ENCODE results near the gene SETD4.
A peak's percentile ranks its signal among the peaks of the same experiment; 100 is the strongest.

The SETD4 gene

DNA sequence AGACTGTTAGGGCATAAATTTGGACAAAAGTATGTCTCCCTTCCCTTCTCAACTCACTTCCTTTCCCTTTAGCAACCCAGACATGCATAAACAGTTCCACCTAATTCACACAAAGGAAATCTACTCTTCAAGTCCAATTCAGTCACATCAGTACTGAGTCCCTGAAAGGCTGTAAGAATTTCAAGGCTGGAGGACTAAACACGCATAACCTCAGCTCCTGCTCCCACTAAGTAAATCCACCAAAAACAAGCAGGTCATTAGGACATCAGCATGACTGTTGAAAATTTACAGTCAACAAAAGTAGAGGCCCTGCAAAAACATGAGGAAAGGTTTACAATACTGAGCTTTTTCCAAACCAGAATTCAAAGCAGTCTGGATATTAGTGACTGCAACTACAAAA lies 18.4 kb downstream of the SETD4 start:
- no peak for DNase-seq

DNA sequence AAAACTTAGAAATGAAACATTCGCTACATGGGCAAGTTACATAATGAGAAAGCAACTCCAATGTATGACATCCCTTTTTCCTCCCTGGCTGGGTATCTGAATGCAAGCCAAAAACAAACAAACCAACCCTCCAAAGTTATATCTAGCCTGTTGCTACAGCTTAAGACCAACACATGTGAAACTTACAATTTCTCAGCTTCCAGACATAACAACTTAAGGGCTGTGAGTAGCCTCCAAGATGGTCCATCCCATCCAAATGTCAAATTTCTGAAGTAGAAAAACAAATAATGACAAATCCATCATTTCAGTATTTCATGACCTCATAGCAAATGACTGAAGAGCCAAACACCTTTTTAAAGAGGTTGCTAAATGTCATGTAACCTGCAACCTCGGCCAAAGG lies 19.9 kb downstream of the SETD4 start:
- no peak for DNase-seq

DNA sequence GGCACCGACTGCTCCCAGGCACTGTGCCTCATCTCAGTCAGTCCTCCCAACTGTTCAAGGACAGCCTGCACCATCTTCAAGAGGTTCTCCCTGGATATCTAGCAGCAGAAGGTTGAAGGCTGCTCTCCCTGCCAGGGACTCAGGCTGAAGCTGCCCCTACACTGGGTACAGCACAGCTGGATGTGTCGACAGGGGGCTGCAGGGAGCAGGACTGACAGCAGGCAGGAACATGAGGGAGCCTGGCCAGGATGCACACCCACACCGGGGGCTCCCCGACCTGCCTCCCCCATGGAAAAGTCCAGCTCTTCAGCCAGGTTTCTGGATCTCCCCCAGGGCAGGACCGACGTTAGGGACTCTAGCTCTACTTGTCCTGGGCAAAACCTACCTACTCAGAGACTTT lies 20.5 kb downstream of the SETD4 start:
- no peak for DNase-seq

DNA sequence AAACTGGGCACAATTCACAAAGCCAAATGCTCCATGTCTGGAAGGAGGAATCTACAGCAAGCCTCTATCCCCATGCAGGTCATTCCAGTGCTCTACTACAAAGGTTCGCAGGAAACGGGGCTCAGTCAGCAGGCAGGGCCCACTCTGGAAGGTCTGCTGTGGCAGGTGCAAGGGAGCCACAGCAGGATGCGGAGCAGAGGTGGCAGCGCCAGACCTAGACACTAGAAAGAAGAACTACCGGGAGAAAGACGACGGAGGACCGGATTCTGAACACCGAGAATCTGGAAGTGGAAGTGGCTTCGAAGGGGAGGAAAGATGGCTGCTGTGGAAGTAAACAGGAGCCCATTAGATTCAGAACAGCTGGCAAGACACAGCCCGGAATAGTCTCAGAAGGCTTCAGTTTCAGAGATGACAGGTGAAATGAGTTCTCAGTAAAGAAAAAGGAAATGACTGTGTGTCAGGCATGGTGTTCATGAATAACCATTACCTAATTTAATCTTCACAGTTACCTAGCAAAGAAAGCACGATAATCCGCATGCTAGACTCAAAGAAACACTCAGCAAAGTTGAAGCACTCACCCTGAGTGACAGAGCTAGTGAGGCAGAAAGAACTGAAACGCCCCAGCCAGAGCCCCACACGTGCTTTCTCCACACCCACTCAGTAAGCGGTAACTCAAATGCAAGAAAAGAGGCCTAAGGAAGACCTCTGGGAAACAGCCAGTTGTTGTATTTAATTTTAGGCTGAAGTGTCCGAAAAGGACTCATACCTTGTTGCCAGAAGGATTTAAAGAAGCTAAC lies 21.4 kb downstream of the SETD4 start:
- no peak for DNase-seq

DNA sequence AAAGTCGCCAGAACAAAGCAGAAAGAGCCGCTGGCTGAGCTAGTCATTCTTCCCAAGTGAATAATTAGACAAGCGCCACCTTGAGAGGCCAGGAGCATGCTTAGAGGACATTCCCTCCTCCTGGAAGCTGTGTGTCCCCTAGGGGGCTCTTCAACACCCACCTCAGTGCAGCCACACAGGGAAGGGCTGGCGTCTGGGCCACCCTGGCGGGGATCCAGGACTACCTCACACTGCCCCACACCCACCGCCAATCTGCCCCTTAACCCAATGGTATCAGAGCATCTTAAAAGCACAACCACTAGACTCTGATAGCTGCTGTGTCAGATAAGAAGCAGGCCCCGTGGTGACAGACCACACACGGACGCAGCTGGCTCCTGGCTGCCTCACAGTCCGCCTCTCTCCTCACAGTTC lies 24.9 kb downstream of the SETD4 start:
- DNase-seq = no peak

DNA sequence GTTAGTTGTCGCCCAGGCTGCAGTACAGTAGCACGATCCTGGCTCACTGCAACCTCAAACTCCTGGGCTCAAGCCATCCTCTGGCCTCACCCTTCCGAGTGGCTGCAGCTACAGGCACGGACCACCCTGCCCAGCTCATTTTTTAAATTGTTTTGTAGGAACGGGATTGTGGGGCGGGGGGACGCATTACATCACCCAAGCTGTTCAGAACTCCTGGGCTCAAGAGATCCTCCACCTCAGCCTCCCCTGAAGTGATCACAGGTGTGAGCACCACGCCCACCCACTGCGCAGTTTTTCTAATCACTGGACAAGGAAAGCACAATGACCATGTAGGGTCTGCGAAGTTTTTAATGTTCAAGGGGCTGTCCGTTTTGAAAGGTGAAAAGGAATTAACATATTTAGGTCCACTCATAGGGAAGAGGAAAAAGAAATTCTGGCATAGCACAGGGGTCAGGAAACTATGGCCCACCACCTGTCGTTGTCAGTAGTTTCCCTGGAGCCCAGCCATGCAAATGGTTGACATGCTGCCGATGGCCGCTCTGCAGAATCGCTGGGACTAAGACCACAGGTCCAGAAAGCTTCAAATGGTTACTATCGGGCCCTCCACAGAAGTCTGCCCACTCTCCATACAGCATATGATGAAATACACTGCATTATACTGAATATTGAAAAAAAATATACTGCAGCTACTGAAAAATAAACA lies 26.0 kb downstream of the SETD4 start:
- DNase-seq = no peak

DNA sequence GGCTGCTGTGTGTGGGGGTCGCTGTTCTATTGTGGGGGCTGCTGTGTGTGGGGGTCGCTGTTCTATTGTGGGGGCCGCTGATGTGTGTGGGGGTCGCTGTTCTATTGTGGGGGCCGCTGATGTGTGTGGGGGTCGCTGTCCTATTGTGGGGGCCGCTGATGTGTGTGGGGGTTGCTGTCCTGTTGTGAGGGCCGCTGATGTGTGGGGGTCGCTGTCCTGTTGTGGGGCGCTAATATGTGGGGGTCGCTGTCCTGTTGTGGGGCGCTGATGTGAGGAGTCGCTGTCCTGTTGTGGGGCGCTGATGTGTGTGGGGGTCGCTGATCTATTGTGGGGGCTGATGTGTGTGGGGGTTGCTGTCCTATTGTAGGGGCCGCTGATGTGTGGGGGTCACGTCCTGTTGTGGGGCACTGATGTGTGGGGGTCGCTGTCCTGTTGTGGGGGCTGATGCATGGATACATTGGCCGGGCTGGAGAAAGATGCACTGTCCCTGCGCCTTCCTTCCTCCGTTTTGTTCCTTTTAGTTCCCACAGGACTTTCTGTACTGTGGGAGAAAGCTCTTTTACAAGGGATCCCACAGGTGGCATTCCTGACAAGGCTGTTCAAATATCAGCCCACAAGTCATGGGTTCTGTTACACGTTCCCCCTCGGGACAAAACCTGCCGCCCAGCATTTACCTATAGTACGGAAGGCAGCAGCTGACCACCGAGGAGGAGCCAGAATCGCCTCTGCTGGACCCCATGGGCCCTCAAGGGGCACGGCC lies 27.5 kb downstream of the SETD4 start:
- DNase-seq = no peak

DNA sequence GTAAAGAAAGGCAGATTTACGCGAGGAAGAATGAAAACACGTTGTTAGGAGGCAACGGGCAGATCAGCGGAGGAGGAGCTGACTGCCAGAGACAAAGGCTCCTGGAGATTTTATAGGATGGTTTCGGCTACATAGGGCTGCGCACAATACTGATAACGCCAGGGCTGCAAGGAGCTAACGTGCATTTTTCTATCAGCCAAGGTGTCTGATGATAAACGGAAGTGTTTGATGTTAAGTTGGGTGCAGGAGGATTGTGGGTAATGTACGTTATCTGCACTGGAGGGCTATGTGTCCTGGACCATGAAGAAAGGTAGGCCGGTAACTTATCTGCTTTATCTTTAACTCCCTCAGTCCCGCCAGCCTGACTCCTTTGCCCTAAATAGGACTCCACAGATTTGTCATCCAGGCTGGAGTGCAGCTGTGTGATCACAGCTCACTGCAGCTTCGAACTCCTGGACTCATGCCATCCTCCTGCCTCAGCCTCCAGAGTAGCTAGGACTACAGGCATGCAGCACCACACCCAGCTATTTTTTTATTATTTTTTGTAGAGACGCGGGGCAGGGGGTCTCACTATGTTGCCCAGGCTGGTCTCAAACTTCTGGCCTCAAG lies 29.6 kb downstream of the SETD4 start:
- DNase-seq = no peak

DNA sequence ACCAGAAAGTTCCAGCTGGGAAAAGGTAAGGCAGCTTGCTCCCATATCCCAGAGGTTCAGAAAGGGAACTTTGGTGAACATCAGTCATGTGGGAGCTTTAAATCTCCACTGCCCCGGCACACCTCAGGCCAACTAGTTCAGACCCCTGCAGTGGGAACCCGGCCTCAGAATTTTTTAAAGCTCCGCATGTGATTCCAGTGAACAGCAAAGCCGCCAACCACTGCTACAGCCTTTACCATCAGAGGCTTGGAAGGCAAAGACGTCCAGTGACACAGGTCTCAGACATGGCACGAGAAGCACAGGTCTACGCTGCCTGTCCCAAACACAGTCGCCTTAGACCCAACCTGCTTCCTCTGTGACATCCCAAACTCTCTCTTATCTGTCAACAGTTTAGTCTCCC lies 31.0 kb downstream of the SETD4 start:
- DNase-seq = no peak

DNA sequence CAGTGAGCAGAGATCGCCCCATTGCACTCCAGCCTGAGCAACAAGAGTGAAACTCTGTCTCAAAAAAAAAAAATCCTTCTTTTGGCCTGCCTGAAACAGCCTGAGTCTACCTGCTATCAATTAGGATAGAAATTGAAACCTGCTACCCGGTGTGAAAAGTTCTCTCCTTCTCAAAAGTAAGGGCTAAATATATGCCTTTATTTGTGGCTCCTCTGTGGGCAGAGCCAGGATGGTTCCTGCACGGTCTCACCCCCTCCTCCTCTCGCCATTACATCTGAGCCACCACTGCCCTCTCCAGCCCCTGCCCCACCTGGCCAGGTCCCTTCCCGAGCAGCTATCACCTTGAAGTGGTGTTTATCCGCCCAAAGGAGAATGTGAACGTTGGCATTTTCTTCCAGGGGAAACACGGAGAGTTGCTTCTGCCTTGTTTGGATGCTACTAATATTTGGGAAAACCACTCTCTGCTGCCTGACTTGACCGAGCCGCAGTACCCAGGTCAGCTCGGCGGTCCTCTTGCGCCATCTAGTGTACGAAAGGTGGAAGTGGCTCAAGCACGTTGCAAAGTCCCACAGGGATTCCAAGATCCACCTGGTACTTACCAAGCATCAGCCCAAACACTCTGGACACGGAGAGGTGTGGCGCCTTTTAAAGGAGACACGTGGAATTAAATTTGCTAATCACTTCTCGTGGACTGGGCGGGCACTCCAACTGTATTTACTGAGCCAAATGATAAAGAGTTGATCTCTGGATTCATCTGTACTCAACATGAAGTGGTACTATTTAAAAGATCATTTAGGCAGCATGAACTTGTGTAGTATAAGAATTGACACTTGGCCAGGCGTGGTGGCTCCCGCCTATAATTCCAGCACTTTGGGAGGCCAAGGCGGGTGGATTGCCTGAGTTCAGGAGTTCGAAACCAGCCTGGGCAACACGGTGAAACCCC lies 31.9 kb downstream of the SETD4 start:
- DNase-seq = peak; percentile 66

DNA sequence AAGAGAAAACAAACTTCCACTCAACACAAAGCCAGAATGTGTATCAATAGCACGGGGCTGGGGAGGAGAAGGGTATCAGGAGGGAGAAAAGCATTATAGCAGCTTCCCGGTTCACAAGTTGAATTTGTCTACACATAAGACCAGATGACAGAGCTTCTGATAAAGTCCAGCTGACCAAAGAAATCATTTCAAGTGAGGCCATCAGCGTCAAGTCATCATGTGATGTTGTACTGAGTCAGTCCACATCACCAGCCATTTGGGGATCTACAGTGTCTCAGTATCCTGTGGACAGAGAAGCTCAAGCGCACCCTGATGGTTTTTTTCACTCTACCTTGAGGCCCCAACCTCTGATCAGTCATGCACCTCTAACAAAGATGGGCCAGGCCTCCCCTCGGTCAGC lies 33.0 kb downstream of the SETD4 start:
- no peak for DNase-seq

DNA sequence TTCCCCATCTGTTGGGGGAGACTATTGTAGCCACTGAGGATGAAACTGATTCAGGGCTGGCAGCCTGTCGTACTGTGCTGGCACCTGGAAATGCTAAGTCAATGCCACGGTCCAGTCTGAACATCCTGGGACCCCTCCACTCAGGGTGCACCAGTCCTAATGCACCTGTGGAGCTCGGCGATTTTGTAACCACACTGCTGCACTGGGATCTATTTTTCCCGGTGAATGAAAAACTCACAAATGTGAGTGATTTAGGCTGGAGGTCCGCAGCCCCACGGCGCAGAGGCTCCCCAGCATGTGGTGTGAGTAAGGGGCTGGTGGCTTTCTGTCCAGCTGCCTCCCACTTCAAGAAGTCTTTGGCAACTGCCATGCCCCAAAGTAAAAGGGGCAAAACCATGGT lies 35.5 kb downstream of the SETD4 start:
- no peak for DNase-seq

DNA sequence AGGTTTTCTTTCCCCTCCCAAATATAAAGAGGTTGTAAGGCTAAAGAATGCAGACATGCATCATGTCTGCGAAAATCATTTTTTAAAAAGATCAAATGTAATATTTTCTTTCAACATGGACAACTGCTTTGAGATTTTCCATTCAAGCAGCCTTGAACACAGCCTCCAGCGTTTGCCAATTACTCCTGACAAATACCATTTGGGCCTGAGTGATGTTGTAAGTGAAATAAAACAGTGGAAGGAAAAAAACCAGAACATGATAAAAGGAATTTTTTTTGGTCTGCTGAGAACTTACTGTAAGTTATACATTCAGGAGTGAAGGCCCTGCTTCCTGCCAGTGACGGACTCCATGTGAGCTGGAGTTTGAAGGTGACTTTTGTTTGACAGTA lies 37.2 kb downstream of the SETD4 start:
- no peak for DNase-seq

DNA sequence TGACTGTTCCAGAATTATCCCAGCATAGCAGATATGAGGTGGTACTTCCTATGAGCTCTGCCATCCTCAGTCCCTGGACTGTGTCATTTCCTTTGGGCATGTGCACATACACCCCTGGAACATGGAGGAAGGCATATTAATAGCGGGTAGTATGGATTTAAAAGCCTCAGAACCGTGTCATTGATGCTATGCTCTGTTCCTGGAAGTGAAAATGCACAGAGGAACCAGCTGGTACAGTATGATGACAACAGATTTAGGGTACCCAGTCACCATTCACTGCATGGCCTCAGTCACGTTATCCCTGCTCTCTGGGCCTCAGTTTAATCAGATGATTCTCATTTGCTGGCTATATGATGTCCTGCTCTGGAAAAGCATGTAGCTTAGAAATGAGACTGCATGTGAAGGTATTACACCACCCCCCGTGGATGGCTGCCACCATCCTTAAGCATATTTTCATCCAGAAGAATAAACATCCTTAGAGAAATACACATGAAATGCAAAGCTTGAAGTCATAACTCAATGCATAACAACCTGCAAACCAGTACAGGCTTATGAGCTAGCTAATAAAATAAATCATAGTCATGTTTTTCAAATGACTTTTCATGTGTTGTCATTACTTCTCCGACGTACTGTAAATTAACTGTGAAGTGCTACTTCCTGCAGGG lies 37.8 kb downstream of the SETD4 start:
- no peak for DNase-seq

DNA sequence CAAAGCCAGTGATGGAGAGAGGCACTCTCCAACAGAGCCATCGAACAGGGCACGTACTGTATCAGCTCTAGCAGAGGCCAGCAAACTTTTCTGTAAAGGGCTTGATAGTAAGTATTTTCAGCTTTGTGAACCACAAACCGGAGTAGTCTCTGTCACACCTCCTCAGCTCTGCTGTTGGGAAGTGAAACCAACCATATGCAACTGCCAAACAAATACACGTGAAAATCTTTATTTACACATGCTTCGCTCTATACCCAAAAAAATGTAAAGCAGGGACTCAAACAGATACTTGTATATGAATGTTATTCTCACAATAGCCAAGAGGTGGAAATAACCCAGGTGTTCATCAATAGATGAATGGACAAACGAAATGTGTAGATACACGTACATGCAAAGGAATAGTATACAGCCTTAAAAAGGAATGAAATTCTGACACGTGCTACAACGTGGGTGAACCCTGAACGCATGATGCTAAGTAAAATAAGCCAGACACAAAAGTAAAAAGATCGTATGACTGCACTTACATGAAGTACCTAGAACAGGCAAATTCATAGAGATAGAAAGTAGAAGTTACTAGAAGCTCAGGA lies 39.0 kb downstream of the SETD4 start:
- DNase-seq = no peak

DNA sequence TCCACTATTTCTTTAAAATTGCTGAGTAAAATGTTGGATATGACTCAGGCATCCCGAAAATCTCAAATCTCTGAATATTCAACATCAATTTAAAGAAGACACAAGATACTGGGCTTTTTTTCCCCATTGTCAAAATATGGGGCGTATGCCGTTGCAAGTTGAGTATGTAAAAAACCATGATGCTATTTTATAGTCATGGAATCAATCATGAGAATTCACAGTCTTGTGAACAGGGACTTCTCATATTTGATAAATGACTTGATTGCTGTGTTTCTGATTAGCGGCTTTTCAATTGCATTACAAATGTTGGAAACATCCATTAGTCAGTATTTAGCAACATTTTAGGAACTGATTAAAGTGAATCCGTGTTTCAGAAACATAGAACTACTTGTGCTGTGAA lies 45.3 kb downstream of the SETD4 start:
- no peak for DNase-seq

DNA sequence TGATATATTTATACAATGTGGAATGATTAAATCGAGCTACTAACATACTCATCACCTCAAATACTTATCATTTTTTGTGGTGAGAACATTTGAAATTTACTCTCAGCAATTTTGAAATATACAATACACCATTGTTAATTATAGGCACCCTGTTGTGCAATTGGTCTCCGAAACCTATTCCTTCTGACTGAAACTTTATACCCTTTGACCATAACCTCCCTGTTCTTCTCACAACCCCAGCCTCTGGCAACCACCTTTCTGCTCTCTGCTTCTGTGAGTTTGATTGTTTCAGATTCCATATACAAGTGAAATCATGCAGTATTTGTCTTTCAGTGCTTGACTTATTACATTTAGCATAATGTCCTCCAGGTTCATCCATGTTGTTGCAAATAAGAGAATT lies 49.5 kb downstream of the SETD4 start:
- no peak for DNase-seq

DNA sequence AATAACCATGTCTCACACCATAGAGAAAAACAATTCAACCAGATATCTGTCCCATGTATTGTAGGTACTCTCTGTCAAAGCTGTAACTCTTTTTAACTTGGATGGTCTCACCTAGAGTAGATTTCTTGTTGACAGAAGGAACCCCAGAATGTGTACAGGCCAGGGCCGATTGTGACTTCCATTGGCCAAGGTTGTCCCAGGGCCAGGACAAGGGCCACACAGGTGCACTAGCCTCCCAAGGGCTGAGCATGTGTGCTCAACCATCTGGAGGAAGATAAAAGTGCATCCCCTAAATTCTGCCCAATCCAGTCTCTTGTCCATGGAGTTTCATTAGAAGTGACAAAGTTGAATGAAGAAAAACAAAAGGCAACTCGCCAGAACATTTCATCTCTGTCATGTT lies 51.8 kb downstream of the SETD4 start:
- DNase-seq = no peak

DNA sequence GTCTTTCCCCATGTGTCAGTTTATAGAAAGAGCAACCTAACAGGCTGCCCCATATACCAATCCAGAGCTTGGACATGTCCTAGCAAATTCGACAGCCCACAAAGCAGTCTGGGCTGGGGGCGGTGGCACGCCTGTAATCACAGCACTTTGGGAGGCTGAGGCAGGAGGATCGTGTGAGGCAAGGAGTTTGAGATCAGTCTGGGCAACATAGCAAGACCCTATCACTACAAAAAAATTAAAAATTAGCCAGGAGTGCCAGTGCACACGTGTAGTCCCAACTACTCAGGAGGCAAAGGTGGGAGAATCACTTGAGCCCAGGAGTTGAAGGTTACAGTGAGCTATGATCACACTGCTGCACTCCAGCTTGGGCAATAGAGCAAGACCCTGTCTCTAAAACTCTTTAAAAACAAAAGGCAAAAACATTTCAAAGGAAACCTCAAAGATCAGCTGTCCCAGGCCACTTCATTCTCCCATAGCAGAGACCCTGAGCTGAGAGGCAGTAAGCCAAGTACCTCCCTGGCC lies 54.4 kb downstream of the SETD4 start:
- no peak for DNase-seq

DNA sequence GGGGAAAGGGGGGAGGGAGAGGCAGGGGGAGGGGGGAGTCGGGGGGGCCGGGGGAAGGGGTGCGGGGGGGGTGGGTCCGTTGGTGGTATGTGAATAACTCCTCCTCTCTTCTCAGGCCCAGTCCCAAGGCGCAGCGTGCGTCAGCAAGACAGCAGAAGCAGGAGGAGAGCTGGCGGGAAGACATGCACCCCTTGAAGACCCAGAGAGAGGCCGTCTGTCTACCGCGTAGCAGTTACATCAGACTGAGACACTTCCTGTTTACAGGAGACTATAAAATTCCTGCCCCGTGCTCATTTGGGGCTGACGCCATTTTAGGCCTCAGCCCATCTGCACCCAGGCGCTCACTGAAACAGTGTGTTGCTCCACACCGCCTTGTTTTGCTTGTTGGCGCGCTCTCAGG lies 55.3 kb downstream of the SETD4 start:
- DNase-seq = no peak

DNA sequence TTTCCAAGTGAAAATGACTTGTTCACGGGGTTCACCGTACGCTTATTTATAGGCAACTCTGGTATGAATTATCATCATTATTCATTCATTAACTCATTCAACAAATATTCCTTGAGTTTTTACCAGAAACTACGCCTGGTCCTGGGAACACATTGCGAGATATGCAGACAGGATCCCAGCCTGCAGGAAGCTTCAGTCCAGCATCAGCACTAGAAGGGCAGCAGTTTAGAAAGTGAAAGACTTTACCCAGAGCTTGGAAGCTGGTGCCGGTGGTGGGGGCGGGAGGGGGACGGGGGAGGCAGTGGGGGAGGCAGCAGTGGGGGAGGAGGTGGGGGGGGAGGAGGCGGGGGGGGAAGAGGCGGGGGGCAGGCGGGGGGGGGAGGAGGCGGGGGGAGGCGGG lies 55.9 kb downstream of the SETD4 start:
- no peak for DNase-seq
